Adrenal gland (tissue), 12 donors: Measurements from ENCODE around the gene DCD. TPM values are rescaled to one million over a fixed set of nuclear protein-coding genes. Genes with fewer than 3 reads are reported as not detected.
"Not testable (repeated sequence)": the region's sequence is repeated elsewhere in the genome, so short reads cannot be mapped to it uniquely, and the experiment has no call there.

Experiments
- DNase-seq, 7 donors: peaks; one replicate each; pipeline ENCODE4 v3.0.0-alpha.2; 2019 to 2020
- H3K27ac ChIP-seq, 5 donors: fragments of 200-600 bp; sonication (generic) in 4 of 5; 1 replicate in 3 of 5; 2 replicates in 2 of 5; pipeline versions ENCODE4 v1.5.1 to v1.8.0; 2016 to 2020; ENCODE audit warnings: mild to moderate bottlenecking in 1 of 5
- H3K27me3 ChIP-seq: fragments of 200-600 bp; 2 replicates; pipeline ENCODE4 v1.8.0; 2021
- H3K36me3 ChIP-seq, 2 donors: fragments of 200-600 bp; replicated peaks in 1 of 2; 1 replicate in 1 of 2; 2 replicates in 1 of 2; pipeline versions ENCODE4 v1.5.1 to v1.8.0; 2018 to 2022
- H3K4me1 ChIP-seq, 2 donors: fragments of 200-600 bp; replicated peaks in 1 of 2; 1 replicate in 1 of 2; 2 replicates in 1 of 2; pipeline versions ENCODE4 v1.5.1 to v1.8.0; 2018 to 2021
- H3K4me3 ChIP-seq, 4 donors: fragments of 200-600 bp; sonication (generic) in 3 of 4; one replicate each; pipeline ENCODE4 v1.5.1; 2016 to 2018
- H3K9me3 ChIP-seq, 3 donors: fragments of 200-600 bp; sonication (generic) in 1 of 3; replicated peaks in 1 of 3; 1 replicate in 2 of 3; 2 replicates in 1 of 3; pipeline versions ENCODE4 v1.5.1 to v1.8.0; 2016 to 2021
- CTCF ChIP-seq, 6 experiments: fragments of 450-650 bp in 4 of 6; fragments of 200-600 bp in 2 of 6; sonication (generic) in 1 of 6; IDR thresholded peaks; 1 replicate in 5 of 6; 2 replicates in 1 of 6; pipeline versions ENCODE4 v1.5.1 to v1.8.0; 2016 to 2021; ENCODE audit warnings: antibody characterized with exemption in 6 of 6, mild to moderate bottlenecking in 2 of 6, moderate library complexity in 1 of 6
- POLR2A ChIP-seq, 2 donors: fragments of 450-650 bp; IDR thresholded peaks; one replicate each; pipeline ENCODE4 v1.6.1; 2017; ENCODE audit warnings: antibody characterized with exemption in 2 of 2, mild to moderate bottlenecking in 2 of 2, moderate library complexity in 1 of 2
- WGBS, 4 donors: extraction: QIAGEN DNeasy Blood & Tissue Kit in 2 of 4; methylation state at CpG; one replicate each; pipeline versions ENCODE4 v1.1.5 to v1.1.7; 2013 to 2017; 5-methylcytosine and 5-hydroxymethylcytosine counted together
- intact Hi-C, 2 donors: fragments of 100-400 bp; cut with DNase I; formaldehyde crosslinking; loops; one replicate each; pipeline versions ENCODE4 v1.14.1 to v1.15.0; 2022 to 2023
- polyA plus RNA-seq, 3 donors: library from polyadenylated mRNA; stranded (reverse); fragments of 200-250 nt in 2 of 3; fragments of 350-450 nt in 1 of 3; fragmentation: Illumina TruSeq in 1 of 3; extraction: RNeasy Lipid Tissue Mini Kit (QIAGEN cat#74804) in 1 of 3; gene quantifications; one replicate each; pipeline ENCODE4 v1.2.3, GENCODE V29; 2013 to 2014
- total RNA-seq, 9 donors: library from RNA; depleted of rRNA in 4 of 9; stranded (reverse); fragments of >200 nt in 4 of 9; fragments of 120-200 nt in 1 of 9; fragmentation: NEBNext Ultra II Directional in 1 of 9; extraction: Animal tissue kit (Norgen Biotek cat#: 25700) in 1 of 9; gene quantifications; one replicate each; pipeline versions ENCODE4 v1.1.0 to v1.2.4, GENCODE V29; 2013 to 2023
- donor health status: healthy with polysubstance abuse.
- donor health status: Bipolar disorder and iron deficiency.
- donor health status: DM: yes; HTN: yes; CAD: no.
- donor health status: DM: no; HTN: no; CAD: no.
- donor health status: DM: no; HTN: no; CAD: no.
- donor health status: DM: yes; HTN: yes; CAD: no.

Gene DCD
- total and polyA plus RNA-seq, 12 donors: not detected

GRCh38 chr12:54641554-54641953 is 6.6 kb downstream of the DCD start:
- TF ChIP-seq POLR2A (IDR thresholded peaks at IDR 0.05): no peak
- TF ChIP-seq CTCF (IDR thresholded peaks at IDR 0.05): no peak
- WGBS, 4 donors: 74 to 94% (median 81%) methylated on average over 1 of the region's 1 CpG
- H3K27me3 ChIP-seq: no peaks in the 10 kb centered on the region
- no peak overlapping the region for H3K27ac ChIP-seq
- no peaks in the 10 kb centered on the region for H3K4me1 ChIP-seq
- no peak overlapping the region for H3K4me3 ChIP-seq
- no peaks in the 10 kb centered on the region for H3K9me3 ChIP-seq
- no peak for DNase-seq
- intact Hi-C loops: no loop called here
- no peaks in the 10 kb centered on the region for H3K36me3 ChIP-seq

DNA sequence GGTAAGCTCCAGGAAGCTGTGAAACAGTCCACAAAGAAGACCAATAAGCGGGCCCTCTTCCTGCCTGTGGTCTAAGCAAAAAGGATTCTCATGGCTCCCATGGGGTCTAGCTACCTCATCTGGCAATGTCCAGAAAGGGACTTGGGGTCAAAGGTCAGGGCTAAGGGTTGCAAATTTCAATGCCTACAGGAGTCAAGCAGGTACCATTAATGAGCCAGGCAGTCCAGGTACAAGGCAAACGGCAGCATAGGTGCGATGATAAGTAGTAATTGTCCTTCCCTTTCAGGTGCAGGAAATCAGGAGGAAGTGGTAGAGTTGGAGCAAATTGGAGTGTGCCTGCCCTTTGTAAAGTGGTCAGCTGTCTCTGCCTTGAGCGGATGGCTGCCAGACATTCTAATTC is 7.1 kb downstream of the DCD start:
- H3K27me3 ChIP-seq: no peaks in the 10 kb centered on the region
- no peaks in the 10 kb centered on the region for H3K36me3 ChIP-seq
- no peak overlapping the region for H3K27ac ChIP-seq
- DNase-seq: no peak
- 80 to 93% (median 84%) methylated on average over 4 of the region's 4 CpGs for WGBS, 4 donors
- intact Hi-C loops: no loop called here
- H3K4me1 ChIP-seq: no peaks in the 10 kb centered on the region
- no peak overlapping the region for H3K4me3 ChIP-seq
- H3K9me3 ChIP-seq: no peaks in the 10 kb centered on the region
- TF ChIP-seq CTCF (IDR thresholded peaks at IDR 0.05) (no peak), POLR2A (IDR thresholded peaks at IDR 0.05) (no peak)

DNA sequence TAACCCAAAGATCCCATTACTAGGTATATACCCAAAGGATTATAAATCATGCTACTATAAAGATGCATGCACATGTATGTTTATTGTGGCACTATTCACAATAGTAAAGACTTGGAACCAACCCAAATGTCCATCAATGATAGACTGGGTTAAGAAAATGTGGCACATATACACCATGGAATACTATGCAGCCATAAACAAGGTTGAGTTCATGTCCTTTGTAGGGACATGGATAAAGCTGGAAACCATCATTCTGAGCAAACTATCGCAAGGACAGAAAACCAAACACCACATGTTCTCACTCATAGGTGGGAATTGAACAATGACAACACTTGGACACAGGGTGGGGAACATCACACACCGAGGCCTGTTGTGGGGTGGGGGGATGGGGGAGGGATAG is 9.1 kb downstream of the DCD start:
- H3K27me3 ChIP-seq, intact Hi-C loops, H3K27ac ChIP-seq, H3K9me3 ChIP-seq, DNase-seq, H3K4me1 ChIP-seq, H3K4me3 ChIP-seq, H3K36me3 ChIP-seq: not testable (repeated sequence)
- WGBS, 4 donors: 89 to 100% (median 93%) methylated on average over 2 of the region's 2 CpGs

DNA sequence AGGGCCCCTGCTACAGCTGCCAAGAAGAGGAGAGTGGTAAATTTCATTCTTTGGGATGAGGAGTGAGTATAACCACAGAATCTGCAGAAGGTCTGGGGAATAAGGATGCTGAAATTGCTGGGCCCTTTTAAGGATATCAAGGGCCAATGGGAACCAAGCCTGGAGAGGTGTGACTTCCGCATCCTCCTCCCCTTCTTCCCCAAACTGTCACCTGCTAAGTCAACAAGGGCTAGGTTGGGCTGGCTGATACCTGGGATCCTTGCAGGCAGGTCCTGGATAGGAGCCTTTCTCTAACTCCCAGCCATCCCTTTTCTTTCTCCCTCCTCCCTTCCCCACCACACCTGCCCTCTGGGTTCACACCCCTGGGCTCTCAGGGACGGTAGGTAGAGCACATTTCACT is 13.4 kb downstream of the DCD start, which contains the start of gene LACRT:
Gene LACRT (minus strand): TSS at position 101 of the 400 bp plus-strand sequence. CDS start 54 bp downstream, at position 47.
- TF ChIP-seq POLR2A (IDR thresholded peaks at IDR 0.05) (no peak), CTCF (IDR thresholded peaks at IDR 0.05) (no peak)
- intact Hi-C loops: no loop called here
- 76 to 82% (median 81%) methylated on average over 2 of the region's 2 CpGs for WGBS, 4 donors
- Histone ChIP-seq H3K4me1 (no peaks in the 10 kb centered on the region), H3K36me3 (no peaks in the 10 kb centered on the region), H3K27me3 (no peaks in the 10 kb centered on the region), H3K9me3 (no peaks in the 10 kb centered on the region), H3K27ac (no peak within 1 kb of the TSS), H3K4me3 (no peak within 1 kb of the TSS)
- no peak for DNase-seq

- intact Hi-C loops: no loop called here
- no peak for DNase-seq
- Histone ChIP-seq H3K36me3 (no peaks in the 10 kb centered on the region), H3K4me1 (no peaks in the 10 kb centered on the region), H3K27me3 (peaks cover 6% of the 10 kb centered on the region), H3K4me3 (no peak overlapping the region), H3K9me3 (no peaks in the 10 kb centered on the region), H3K27ac (no peak overlapping the region)
- 50 to 56% (median 51%) methylated on average over 8 of the region's 8 CpGs for WGBS, 4 donors
- no peak for TF ChIP-seq CTCF (IDR thresholded peaks at IDR 0.05)
- TF ChIP-seq POLR2A (IDR thresholded peaks at IDR 0.05): no peak
Measured at GRCh38 chr12:54631988-54632728, 16.0 kb downstream of the DCD start.
